WTC11 (cell line): Measurements from ENCODE around the gene IP6K3.

Experiments
- MYBL2 ChIP-seq: sonication (generic); formaldehyde crosslinking; IDR thresholded peaks from 2 replicates; pipeline ENCODE4 v1.8.1; 2023; ENCODE audit warnings: mild to moderate bottlenecking, moderate library complexity, missing genetic modification reagents
- TF ChIP-seq, protein P1 (sequence below): sonication (generic); formaldehyde crosslinking; IDR thresholded peaks from 2 replicates; pipeline ENCODE4 v1.8.1; 2022; ENCODE audit warnings: low read depth, missing genetic modification reagents, borderline replicate concordance

GRCh38 chr6:33792981-33793380, 46.3 kb upstream of the IP6K3 start:
- no peak for TF ChIP-seq MYBL2
- TF ChIP-seq, protein P1, sequence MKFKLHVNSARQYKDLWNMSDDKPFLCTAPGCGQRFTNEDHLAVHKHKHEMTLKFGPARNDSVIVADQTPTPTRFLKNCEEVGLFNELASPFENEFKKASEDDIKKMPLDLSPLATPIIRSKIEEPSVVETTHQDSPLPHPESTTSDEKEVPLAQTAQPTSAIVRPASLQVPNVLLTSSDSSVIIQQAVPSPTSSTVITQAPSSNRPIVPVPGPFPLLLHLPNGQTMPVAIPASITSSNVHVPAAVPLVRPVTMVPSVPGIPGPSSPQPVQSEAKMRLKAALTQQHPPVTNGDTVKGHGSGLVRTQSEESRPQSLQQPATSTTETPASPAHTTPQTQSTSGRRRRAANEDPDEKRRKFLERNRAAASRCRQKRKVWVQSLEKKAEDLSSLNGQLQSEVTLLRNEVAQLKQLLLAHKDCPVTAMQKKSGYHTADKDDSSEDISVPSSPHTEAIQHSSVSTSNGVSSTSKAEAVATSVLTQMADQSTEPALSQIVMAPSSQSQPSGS (CRISPR knock-in tag), result no peak
